ENCODE data around the gene TEX2. TPM values are rescaled to one million over a fixed set of nuclear protein-coding genes. Genes with fewer than 3 reads are reported as not detected.
A peak's percentile ranks its signal among the peaks of the same experiment; 100 is the strongest.

Gene TEX2
- total and polyA plus RNA-seq, 2 of the 13 experiments (the other 11 are each of a cell fraction or from before 2014, with no cell fraction given) = 21.4 to 37.7 TPM

DNA sequence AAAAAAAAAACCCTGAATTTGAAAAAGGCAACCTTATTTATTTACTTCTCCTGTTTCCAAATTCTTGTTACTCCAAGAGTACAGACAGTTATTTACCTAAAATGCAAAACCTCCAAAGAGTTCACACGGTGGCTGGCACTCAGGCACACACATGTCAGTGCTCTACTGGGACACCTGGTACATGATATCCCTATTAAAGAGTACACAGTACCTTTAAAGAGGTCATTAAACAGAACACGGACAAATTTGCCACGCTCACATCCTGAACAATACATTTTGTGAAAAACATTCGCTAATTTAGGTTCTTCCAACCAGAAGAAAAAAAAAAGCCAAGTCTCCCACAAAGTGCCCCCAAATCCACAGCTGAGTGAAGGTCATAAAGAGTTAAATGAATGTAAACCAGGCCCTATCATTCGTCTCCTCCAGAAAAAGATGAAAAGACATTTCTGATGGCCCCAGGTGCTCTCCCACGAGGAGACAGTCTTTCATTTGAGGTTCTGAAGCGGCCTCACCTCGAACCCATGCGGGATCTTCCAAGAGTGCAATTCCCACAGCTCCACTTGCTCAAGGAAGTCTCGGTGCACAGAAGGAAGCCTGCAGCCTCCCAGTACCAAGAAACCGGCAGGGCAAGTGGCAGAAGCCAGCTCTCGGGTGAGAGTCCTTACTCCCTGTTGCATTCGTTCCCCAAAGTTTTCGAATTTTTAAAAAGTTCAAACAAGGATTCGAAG lies 134.1 kb downstream of the TEX2 start (continued):
- no peak for TF ChIP-seq TGIF2 (CRISPR knock-in tag; IDR thresholded peaks at IDR 0.05)
- TF ChIP-seq GATA4 (IDR thresholded peaks at IDR 0.05; ENCODE audit: borderline replicate concordance, low read depth) = no peak
- TF ChIP-seq HDAC1 (CRISPR knock-in tag; IDR thresholded peaks at IDR 0.05) = 0 out of 2 replicates have a peak, but pooled peaks have one; percentile 6
- TF ChIP-seq, protein P1, sequence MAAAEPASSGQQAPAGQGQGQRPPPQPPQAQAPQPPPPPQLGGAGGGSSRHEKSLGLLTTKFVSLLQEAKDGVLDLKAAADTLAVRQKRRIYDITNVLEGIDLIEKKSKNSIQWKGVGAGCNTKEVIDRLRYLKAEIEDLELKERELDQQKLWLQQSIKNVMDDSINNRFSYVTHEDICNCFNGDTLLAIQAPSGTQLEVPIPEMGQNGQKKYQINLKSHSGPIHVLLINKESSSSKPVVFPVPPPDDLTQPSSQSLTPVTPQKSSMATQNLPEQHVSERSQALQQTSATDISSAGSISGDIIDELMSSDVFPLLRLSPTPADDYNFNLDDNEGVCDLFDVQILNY (CRISPR knock-in tag; conservative IDR thresholded peaks at IDR 0.05) = no peak
- TF ChIP-seq, protein P2, sequence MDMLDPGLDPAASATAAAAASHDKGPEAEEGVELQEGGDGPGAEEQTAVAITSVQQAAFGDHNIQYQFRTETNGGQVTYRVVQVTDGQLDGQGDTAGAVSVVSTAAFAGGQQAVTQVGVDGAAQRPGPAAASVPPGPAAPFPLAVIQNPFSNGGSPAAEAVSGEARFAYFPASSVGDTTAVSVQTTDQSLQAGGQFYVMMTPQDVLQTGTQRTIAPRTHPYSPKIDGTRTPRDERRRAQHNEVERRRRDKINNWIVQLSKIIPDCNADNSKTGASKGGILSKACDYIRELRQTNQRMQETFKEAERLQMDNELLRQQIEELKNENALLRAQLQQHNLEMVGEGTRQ (IDR thresholded peaks at IDR 0.05; ENCODE audit: low read depth, low read length) = no peak
- TF ChIP-seq, protein P2 (CRISPR knock-in tag; IDR thresholded peaks at IDR 0.05; ENCODE audit: borderline replicate concordance) = no peak
- TF ChIP-seq NR1H2 (CRISPR knock-in tag; IDR thresholded peaks at IDR 0.05; ENCODE audit: borderline replicate concordance, low read depth) = no peak
- TF ChIP-seq ZBTB42 (CRISPR knock-in tag; IDR thresholded peaks at IDR 0.05) = no peak
- no peak for TF ChIP-seq GFI1 (CRISPR knock-in tag; IDR thresholded peaks at IDR 0.05; ENCODE audit: borderline replicate concordance)
- no peak for TF ChIP-seq KAT7 (CRISPR knock-in tag; IDR thresholded peaks at IDR 0.05; ENCODE audit: borderline replicate concordance)
- TF ChIP-seq ZNF780A (CRISPR knock-in tag; IDR thresholded peaks at IDR 0.05) = no peak
- no peak for TF ChIP-seq ZNF792 (CRISPR knock-in tag; IDR thresholded peaks at IDR 0.05)
- TF ChIP-seq, protein P3, sequence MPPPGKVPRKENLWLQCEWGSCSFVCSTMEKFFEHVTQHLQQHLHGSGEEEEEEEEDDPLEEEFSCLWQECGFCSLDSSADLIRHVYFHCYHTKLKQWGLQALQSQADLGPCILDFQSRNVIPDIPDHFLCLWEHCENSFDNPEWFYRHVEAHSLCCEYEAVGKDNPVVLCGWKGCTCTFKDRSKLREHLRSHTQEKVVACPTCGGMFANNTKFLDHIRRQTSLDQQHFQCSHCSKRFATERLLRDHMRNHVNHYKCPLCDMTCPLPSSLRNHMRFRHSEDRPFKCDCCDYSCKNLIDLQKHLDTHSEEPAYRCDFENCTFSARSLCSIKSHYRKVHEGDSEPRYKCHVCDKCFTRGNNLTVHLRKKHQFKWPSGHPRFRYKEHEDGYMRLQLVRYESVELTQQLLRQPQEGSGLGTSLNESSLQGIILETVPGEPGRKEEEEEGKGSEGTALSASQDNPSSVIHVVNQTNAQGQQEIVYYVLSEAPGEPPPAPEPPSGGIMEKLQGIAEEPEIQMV (CRISPR knock-in tag; IDR thresholded peaks at IDR 0.05; ENCODE audit: low read depth) = no peak
- no peak for TF ChIP-seq HNF4A (CRISPR knock-in tag; IDR thresholded peaks at IDR 0.05)
- TF ChIP-seq, protein P4, sequence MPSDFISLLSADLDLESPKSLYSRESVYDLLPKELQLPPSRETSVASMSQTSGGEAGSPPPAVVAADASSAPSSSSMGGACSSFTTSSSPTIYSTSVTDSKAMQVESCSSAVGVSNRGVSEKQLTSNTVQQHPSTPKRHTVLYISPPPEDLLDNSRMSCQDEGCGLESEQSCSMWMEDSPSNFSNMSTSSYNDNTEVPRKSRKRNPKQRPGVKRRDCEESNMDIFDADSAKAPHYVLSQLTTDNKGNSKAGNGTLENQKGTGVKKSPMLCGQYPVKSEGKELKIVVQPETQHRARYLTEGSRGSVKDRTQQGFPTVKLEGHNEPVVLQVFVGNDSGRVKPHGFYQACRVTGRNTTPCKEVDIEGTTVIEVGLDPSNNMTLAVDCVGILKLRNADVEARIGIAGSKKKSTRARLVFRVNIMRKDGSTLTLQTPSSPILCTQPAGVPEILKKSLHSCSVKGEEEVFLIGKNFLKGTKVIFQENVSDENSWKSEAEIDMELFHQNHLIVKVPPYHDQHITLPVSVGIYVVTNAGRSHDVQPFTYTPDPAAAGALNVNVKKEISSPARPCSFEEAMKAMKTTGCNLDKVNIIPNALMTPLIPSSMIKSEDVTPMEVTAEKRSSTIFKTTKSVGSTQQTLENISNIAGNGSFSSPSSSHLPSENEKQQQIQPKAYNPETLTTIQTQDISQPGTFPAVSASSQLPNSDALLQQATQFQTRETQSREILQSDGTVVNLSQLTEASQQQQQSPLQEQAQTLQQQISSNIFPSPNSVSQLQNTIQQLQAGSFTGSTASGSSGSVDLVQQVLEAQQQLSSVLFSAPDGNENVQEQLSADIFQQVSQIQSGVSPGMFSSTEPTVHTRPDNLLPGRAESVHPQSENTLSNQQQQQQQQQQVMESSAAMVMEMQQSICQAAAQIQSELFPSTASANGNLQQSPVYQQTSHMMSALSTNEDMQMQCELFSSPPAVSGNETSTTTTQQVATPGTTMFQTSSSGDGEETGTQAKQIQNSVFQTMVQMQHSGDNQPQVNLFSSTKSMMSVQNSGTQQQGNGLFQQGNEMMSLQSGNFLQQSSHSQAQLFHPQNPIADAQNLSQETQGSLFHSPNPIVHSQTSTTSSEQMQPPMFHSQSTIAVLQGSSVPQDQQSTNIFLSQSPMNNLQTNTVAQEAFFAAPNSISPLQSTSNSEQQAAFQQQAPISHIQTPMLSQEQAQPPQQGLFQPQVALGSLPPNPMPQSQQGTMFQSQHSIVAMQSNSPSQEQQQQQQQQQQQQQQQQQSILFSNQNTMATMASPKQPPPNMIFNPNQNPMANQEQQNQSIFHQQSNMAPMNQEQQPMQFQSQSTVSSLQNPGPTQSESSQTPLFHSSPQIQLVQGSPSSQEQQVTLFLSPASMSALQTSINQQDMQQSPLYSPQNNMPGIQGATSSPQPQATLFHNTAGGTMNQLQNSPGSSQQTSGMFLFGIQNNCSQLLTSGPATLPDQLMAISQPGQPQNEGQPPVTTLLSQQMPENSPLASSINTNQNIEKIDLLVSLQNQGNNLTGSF (CRISPR knock-in tag; IDR thresholded peaks at IDR 0.05) = no peak
- peak; percentile 22; the same call in 1 of the 2 replicates for TF ChIP-seq SAP130 (CRISPR knock-in tag; IDR thresholded peaks at IDR 0.05; ENCODE audit: low read depth)
- no peak for TF ChIP-seq NR3C1 (CRISPR knock-in tag; IDR thresholded peaks at IDR 0.05)

Data from HepG2 (cell line).